Measurements from ENCODE around the gene PALM2AKAP2. TPM values are rescaled to one million over a fixed set of nuclear protein-coding genes. Genes with fewer than 3 reads are reported as not detected.

The PALM2AKAP2 gene
- total and polyA plus RNA-seq, 9 of the 15 experiments (the other 6 are each of a cell fraction or from before 2014, with no cell fraction given): not detected

GRCh38 chr9:109775516-109775915 is 4.5 kb upstream of the PALM2AKAP2 start:
- in situ Hi-C loops (cut with MboI): no loop called here
- ATAC-seq (no peak), FAIRE-seq (no peak), DNase-seq (ENCODE audit: extremely low read depth in 1 of 4, low spot score in 3 of 4) (no peak)
- POLR2A ChIA-PET: no interaction called here
- Histone ChIP-seq H3K9me3 (replicated peaks; ENCODE audit: control insufficient read depth, insufficient read depth, low read depth, low read length) (no peaks in the 10 kb centered on the region), H3K79me2 (ENCODE audit: control insufficient read depth, insufficient read depth, low read length) (no peaks in the 10 kb centered on the region), H3K9me1 (ENCODE audit: control insufficient read depth, insufficient read depth, low read length) (no peaks in the 10 kb centered on the region), H3K27ac (ENCODE audit: extremely low read depth, low read depth, low read length) (no peak overlapping the region), H4K20me1 (replicated peaks; ENCODE audit: control insufficient read depth, insufficient read depth, low read length) (no peaks in the 10 kb centered on the region), H3K36me3 (ENCODE audit: control insufficient read depth, insufficient read depth, low read length) (no peaks in the 10 kb centered on the region), H3K27me3 (ENCODE audit: control insufficient read depth in 2 of 2, insufficient read depth in 2 of 2, low read length in 2 of 2) (peaks cover 0 to 10% of the 10 kb centered on the region in 2 experiments; a peak in 3 of 5 replicates), H2AFZ (ENCODE audit: low read depth, low read length) (no peak overlapping the region), H3K4me2 (ENCODE audit: insufficient read depth, low read length) (no peak overlapping the region), H3K4me1 (replicated peaks in 1 of 2; ENCODE audit: control insufficient read depth in 2 of 2, insufficient read depth in 2 of 2, low read length in 2 of 2) (peaks cover 0 to 6% of the 10 kb centered on the region in 2 experiments; a peak in 2 of 5 replicates), H3K4me3 (no peak overlapping the region), H3K9ac (ENCODE audit: insufficient read depth in 1 of 2, low read depth in 2 of 2, low read length in 2 of 2) (no peak overlapping the region)
- CTCF ChIA-PET (ENCODE audit: low intra/inter-chr PET ratio): no interaction called here
- intact Hi-C loops (cut with micrococcal nuclease): no loop called here
- BruUV-seq (replicated peaks): no TSS peak
- TF ChIP-seq KDM5B (IDR thresholded peaks at IDR 0.05; ENCODE audit: insufficient replicate concordance, low read depth, low read length): no peak
- TF ChIP-seq ZBTB9 (CRISPR knock-in tag; IDR thresholded peaks at IDR 0.05): no peak
- TF ChIP-seq ZNF584 (CRISPR knock-in tag; IDR thresholded peaks at IDR 0.05; ENCODE audit: low read depth): no peak
- TF ChIP-seq GTF2E2 (tag; IDR thresholded peaks at IDR 0.05): no peak
- no peak for TF ChIP-seq HES1 (IDR thresholded peaks at IDR 0.05; ENCODE audit: low read depth)
- TF ChIP-seq ZNF780A (CRISPR knock-in tag; IDR thresholded peaks at IDR 0.05): no peak
- no peak for TF ChIP-seq ZC3H8 (IDR thresholded peaks at IDR 0.05)
- no peak for TF ChIP-seq CHD2 (IDR thresholded peaks at IDR 0.05; ENCODE audit: low read depth, low read length)
- no peak for TF ChIP-seq DLX4 (CRISPR knock-in tag; IDR thresholded peaks at IDR 0.05)
- no peak for TF ChIP-seq ZNF146 (CRISPR knock-in tag; IDR thresholded peaks at IDR 0.05; ENCODE audit: unreplicated experiment)
- TF ChIP-seq ELF2 (CRISPR knock-in tag; IDR thresholded peaks at IDR 0.05): no peak
- TF ChIP-seq XRCC3 (IDR thresholded peaks at IDR 0.05): no peak
- no peak for TF ChIP-seq GABPB2 (CRISPR knock-in tag; conservative IDR thresholded peaks at IDR 0.05)
- TF ChIP-seq DMBX1 (CRISPR knock-in tag; IDR thresholded peaks at IDR 0.05; ENCODE audit: borderline replicate concordance): no peak
- TF ChIP-seq ZNF764 (CRISPR knock-in tag; IDR thresholded peaks at IDR 0.05; ENCODE audit: low read depth): no peak
- TF ChIP-seq ZNF23 (CRISPR knock-in tag; IDR thresholded peaks at IDR 0.05): no peak
- no peak for TF ChIP-seq FOXA1 (IDR thresholded peaks at IDR 0.05; ENCODE audit: borderline replicate concordance)
- TF ChIP-seq CREBBP (IDR thresholded peaks at IDR 0.05; ENCODE audit: low read depth, low read length): no peak
- 2% methylated on average over 3 of the region's 3 CpGs for WGBS (ENCODE audit: insufficient coverage, low coverage, missing lambda C conversion rate)

Data from K562 (cell line).